Activated CD4-positive, alpha-beta memory T cell treated with anti-CD3 and anti-CD28 coated beads for 36 hours (primary cell): Measurements from ENCODE around the gene NAV2. TPM values are rescaled to one million over a fixed set of nuclear protein-coding genes. Genes with fewer than 3 reads are reported as not detected.
A peak's percentile ranks its signal among the peaks of the same experiment; 100 is the strongest.

ENCODE experiments used
- CTCF ChIA-PET: fragments of 350-600 bp; sonication (Branson Sonifier 250); formaldehyde crosslinking; loops from one replicate; lab custom pipeline; 2021; ENCODE audit warnings: antibody characterized with exemption, inconsistent platforms; lab: Charles Lee
- POLR2A ChIA-PET: fragments of 350-600 bp; sonication (Branson Sonifier 250); formaldehyde crosslinking; loops from one replicate; lab custom pipeline; 2021; ENCODE audit warnings: antibody characterized with exemption; lab: Charles Lee
- DNase-seq: peaks from one replicate; pipeline ENCODE4 v3.0.0-alpha.2; 2020
- H3K27ac Mint-ChIP-seq: one replicate; pipeline ENCODE4 v1.8.0; 2021; ENCODE audit warnings: mixed read lengths
- H3K27me3 Mint-ChIP-seq: one replicate; pipeline ENCODE4 v1.8.0; 2021; ENCODE audit warnings: mixed read lengths
- H3K36me3 Mint-ChIP-seq: one replicate; pipeline ENCODE4 v1.8.0; 2021; ENCODE audit warnings: mixed read lengths
- H3K4me1 Mint-ChIP-seq: one replicate; pipeline ENCODE4 v1.8.0; 2021; ENCODE audit warnings: low read depth, mixed read lengths
- H3K4me3 Mint-ChIP-seq: one replicate; pipeline ENCODE4 v1.8.0; 2021; ENCODE audit warnings: mild to moderate bottlenecking, mixed read lengths
- H3K9me3 Mint-ChIP-seq: one replicate; pipeline ENCODE4 v1.8.0; 2021; ENCODE audit warnings: mixed read lengths
- intact Hi-C: fragments of 100-400 bp; cut with micrococcal nuclease; formaldehyde crosslinking; loops from one replicate; pipeline ENCODE4 v1.15.1; 2023
- total RNA-seq, 2 experiments: library from RNA; stranded (reverse); gene quantifications; one replicate each; pipeline ENCODE4 v1.2.3, GENCODE V29; 2021

The NAV2 gene
- total RNA-seq, result under 1 TPM; 0.75 to 0.86 TPM

GRCh38 chr11:19712281-19713195, at the start of gene NAV2:
Gene NAV2 (plus strand): TSS chr11:19712837. CDS start chr11:19713696, 859 bp downstream.
- CTCF ChIA-PET, result interaction anchor here (0.6 to 1.3 kb wide), 2 partner anchors 29 to 30 kb away, joined by 3 to 4 read pairs; no protein-coding TSS in a partner anchor
- Mint-ChIP-seq H3K4me1 (peaks cover 23% of the 10 kb centered on the region), H3K27ac (peak within 1 kb of the TSS; percentile 78), H3K36me3 (no peaks in the 10 kb centered on the region), H3K27me3 (peaks cover 16% of the 10 kb centered on the region), H3K9me3 (no peaks in the 10 kb centered on the region), H3K4me3 (peak within 1 kb of the TSS; percentile 81)
- DNase-seq, result peak; percentile 85
- intact Hi-C loops, result loop anchor here (1.0 to 2.0 kb wide), 3 partner anchors 11 to 472 kb away; partner anchors contain the start of gene E2F8
- POLR2A ChIA-PET, result interaction anchor here (1.5 to 2.7 kb wide), 2 partner anchors 9 to 11 kb away, joined by 4 to 17 read pairs; no protein-coding TSS in a partner anchor

GRCh38 chr11:19663206-19663605, 49.4 kb upstream of the NAV2 start:
- Mint-ChIP-seq H3K4me3 (no peak overlapping the region), H3K9me3 (no peaks in the 10 kb centered on the region), H3K27me3 (no peaks in the 10 kb centered on the region), H3K36me3 (no peaks in the 10 kb centered on the region), H3K4me1 (peaks cover 9% of the 10 kb centered on the region), H3K27ac (no peak overlapping the region)
- DNase-seq, result no peak
- ChIA-PET POLR2A (interaction anchor here (0.9 to 1.7 kb wide), 2 partner anchors 10 to 143 kb away, joined by 3 to 5 read pairs; no protein-coding TSS in a partner anchor), CTCF (interaction anchor here (1.0 to 1.3 kb wide), 3 partner anchors 15 to 98 kb away, joined by 3 to 4 read pairs (median 3); no protein-coding TSS in a partner anchor)
- intact Hi-C loops, result no loop called here

GRCh38 chr11:19664886-19665548, 47.6 kb upstream of the NAV2 start:
- CTCF ChIA-PET, result no interaction called here
- Mint-ChIP-seq H3K27me3 (no peaks in the 10 kb centered on the region), H3K4me3 (no peak overlapping the region), H3K4me1 (peaks cover 3% of the 10 kb centered on the region), H3K9me3 (no peaks in the 10 kb centered on the region), H3K27ac (no peak overlapping the region), H3K36me3 (no peaks in the 10 kb centered on the region)
- POLR2A ChIA-PET, result interaction anchor here (1.7 kb wide), 1 partner anchor 12 kb away, joined by 5 read pairs; no protein-coding TSS in a partner anchor
- intact Hi-C loops, result no loop called here
- no peak for DNase-seq

GRCh38 chr11:19666951-19667350, 45.7 kb upstream of the NAV2 start:
- H3K27me3 Mint-ChIP-seq, result no peaks in the 10 kb centered on the region
- POLR2A ChIA-PET, result no interaction called here
- H3K9me3 Mint-ChIP-seq, result no peaks in the 10 kb centered on the region
- no peak overlapping the region for H3K27ac Mint-ChIP-seq
- no peaks in the 10 kb centered on the region for H3K4me1 Mint-ChIP-seq
- CTCF ChIA-PET, result interaction anchor here (1.3 kb wide), 1 partner anchor 76 kb away, joined by 4 read pairs; no protein-coding TSS in a partner anchor
- no peak overlapping the region for H3K4me3 Mint-ChIP-seq
- no peak for DNase-seq
- intact Hi-C loops, result no loop called here
- no peaks in the 10 kb centered on the region for H3K36me3 Mint-ChIP-seq

GRCh38 chr11:19669511-19669910, 43.1 kb upstream of the NAV2 start:
- H3K36me3 Mint-ChIP-seq, result no peaks in the 10 kb centered on the region
- DNase-seq, result no peak
- H3K4me3 Mint-ChIP-seq, result no peak overlapping the region
- intact Hi-C loops, result no loop called here
- H3K27me3 Mint-ChIP-seq, result no peaks in the 10 kb centered on the region
- ChIA-PET CTCF (no interaction called here), POLR2A (no interaction called here)
- no peaks in the 10 kb centered on the region for H3K4me1 Mint-ChIP-seq
- no peaks in the 10 kb centered on the region for H3K9me3 Mint-ChIP-seq
- no peak overlapping the region for H3K27ac Mint-ChIP-seq

GRCh38 chr11:19670030-19670791, 42.4 kb upstream of the NAV2 start:
- Mint-ChIP-seq H3K27me3 (no peaks in the 10 kb centered on the region), H3K36me3 (no peaks in the 10 kb centered on the region), H3K4me1 (no peaks in the 10 kb centered on the region), H3K9me3 (no peaks in the 10 kb centered on the region), H3K27ac (no peak overlapping the region), H3K4me3 (no peak overlapping the region)
- POLR2A ChIA-PET, result no interaction called here
- no peak for DNase-seq
- intact Hi-C loops, result no loop called here
- CTCF ChIA-PET, result no interaction called here

GRCh38 chr11:19672586-19673206, 39.9 kb upstream of the NAV2 start:
- no peak overlapping the region for H3K27ac Mint-ChIP-seq
- H3K36me3 Mint-ChIP-seq, result no peaks in the 10 kb centered on the region
- H3K4me1 Mint-ChIP-seq, result no peaks in the 10 kb centered on the region
- POLR2A ChIA-PET, result no interaction called here
- CTCF ChIA-PET, result interaction anchor here (1.0 to 1.3 kb wide), 2 partner anchors 109 to 119 kb away, joined by 3 to 4 read pairs; no protein-coding TSS in a partner anchor
- no peak for DNase-seq
- H3K4me3 Mint-ChIP-seq, result no peak overlapping the region
- intact Hi-C loops, result no loop called here
- H3K9me3 Mint-ChIP-seq, result no peaks in the 10 kb centered on the region
- no peaks in the 10 kb centered on the region for H3K27me3 Mint-ChIP-seq

GRCh38 chr11:19673924-19674729, 38.5 kb upstream of the NAV2 start:
- intact Hi-C loops, result no loop called here
- H3K27ac Mint-ChIP-seq, result no peak overlapping the region

GRCh38 chr11:19674836-19675235, 37.8 kb upstream of the NAV2 start:
- no peak overlapping the region for H3K4me3 Mint-ChIP-seq
- ChIA-PET CTCF (no interaction called here), POLR2A (no interaction called here)
- H3K36me3 Mint-ChIP-seq, result no peaks in the 10 kb centered on the region
- intact Hi-C loops, result no loop called here
- peaks cover 2% of the 10 kb centered on the region for H3K27me3 Mint-ChIP-seq
- no peak overlapping the region for H3K27ac Mint-ChIP-seq
- no peak for DNase-seq
- no peaks in the 10 kb centered on the region for H3K9me3 Mint-ChIP-seq
- no peaks in the 10 kb centered on the region for H3K4me1 Mint-ChIP-seq

More at GRCh38 chr11:19673924-19674729, 38.5 kb upstream of the NAV2 start:
- ChIA-PET CTCF (no interaction called here), POLR2A (no interaction called here)
- Mint-ChIP-seq H3K36me3 (no peaks in the 10 kb centered on the region), H3K4me3 (no peak overlapping the region), H3K4me1 (no peaks in the 10 kb centered on the region), H3K27me3 (no peaks in the 10 kb centered on the region), H3K9me3 (no peaks in the 10 kb centered on the region)
- DNase-seq, result no peak

GRCh38 chr11:19675397-19675796, 37.2 kb upstream of the NAV2 start:
- Mint-ChIP-seq H3K9me3 (no peaks in the 10 kb centered on the region), H3K4me1 (no peaks in the 10 kb centered on the region), H3K36me3 (no peaks in the 10 kb centered on the region), H3K27ac (no peak overlapping the region), H3K27me3 (peaks cover 2% of the 10 kb centered on the region), H3K4me3 (no peak overlapping the region)
- ChIA-PET POLR2A (no interaction called here), CTCF (no interaction called here)
- DNase-seq, result no peak
- intact Hi-C loops, result no loop called here
